Stomach (tissue), 9 donors: ENCODE data around the gene PORCN. TPM values are rescaled to one million over a fixed set of nuclear protein-coding genes. Genes with fewer than 3 reads are reported as not detected.

Source experiments
- DNase-seq, 2 donors: peaks; one replicate each; pipeline versions ENCODE4 v3.0.0 to v3.0.0-alpha.2; 2013 to 2019
- H3K27ac ChIP-seq, 5 donors: fragments of 200-600 bp in 4 of 5; sonication (generic) in 4 of 5; one replicate each; pipeline ENCODE4 v1.5.1; 2013 to 2019; ENCODE audit warnings: mild to moderate bottlenecking in 1 of 5, moderate library complexity in 1 of 5
- H3K27me3 ChIP-seq, 3 donors: fragments of 200-600 bp; sonication (generic); one replicate each; pipeline ENCODE4 v1.5.1; 2017 to 2019; ENCODE audit warnings: mixed run types in 1 of 3
- H3K36me3 ChIP-seq, 4 donors: fragments of 200-600 bp; sonication (generic); 1 replicate in 3 of 4; 2 replicates in 1 of 4; pipeline ENCODE4 v1.5.1; 2016 to 2019
- H3K4me1 ChIP-seq, 4 donors: fragments of 200-600 bp; sonication (generic); one replicate each; pipeline ENCODE4 v1.5.1; 2016 to 2019
- H3K4me3 ChIP-seq, 4 donors: fragments of 200-600 bp; sonication (generic) in 3 of 4; one replicate each; pipeline ENCODE4 v1.5.1; 2016 to 2019; ENCODE audit warnings: mild to moderate bottlenecking in 1 of 4
- H3K9me3 ChIP-seq, 4 donors: fragments of 200-600 bp; sonication (generic); one replicate each; pipeline ENCODE4 v1.5.1; 2016 to 2019
- CTCF ChIP-seq, 7 experiments: fragments of 450-650 bp in 4 of 7; fragments of 200-600 bp in 3 of 7; sonication (generic) in 3 of 7; IDR thresholded peaks; one replicate each; pipeline ENCODE4 v1.5.1; 2016 to 2019; ENCODE audit warnings: antibody characterized with exemption in 7 of 7, control low read depth in 2 of 7, mild to moderate bottlenecking in 1 of 7
- EP300 ChIP-seq: sonication (generic); formaldehyde crosslinking; IDR thresholded peaks from one replicate; pipeline ENCODE4 v1.6.1; 2017; ENCODE audit warnings: antibody characterized with exemption
- POLR2A ChIP-seq, 4 donors: fragments of 450-650 bp; IDR thresholded peaks; one replicate each; pipeline ENCODE4 v1.6.1; 2016; ENCODE audit warnings: antibody characterized with exemption in 4 of 4, control low read depth in 2 of 4, mild to moderate bottlenecking in 1 of 4, moderate library complexity in 1 of 4
- POLR2AphosphoS5 ChIP-seq, 3 donors: sonication (generic); formaldehyde crosslinking; IDR thresholded peaks; one replicate each; pipeline ENCODE4 v1.6.1; 2016; ENCODE audit warnings: antibody characterized with exemption in 3 of 3
- WGBS, 5 donors: extraction: QIAGEN DNeasy Blood & Tissue Kit in 3 of 5; methylation state at CpG; one replicate each; pipeline versions ENCODE4 v1.1.5 to v1.1.7; 2013 to 2018; 5-methylcytosine and 5-hydroxymethylcytosine counted together
- intact Hi-C: fragments of 100-400 bp; cut with DNase I; formaldehyde crosslinking; loops from one replicate; pipeline ENCODE4 v1.15.1; 2023; ENCODE audit warnings: low total_unique reads
- polyA plus RNA-seq, 3 donors: library from polyadenylated mRNA; stranded (reverse); fragments of 200-250 nt; gene quantifications; one replicate each; pipeline ENCODE4 v1.2.3, GENCODE V29; 2013
- total RNA-seq, 5 donors: library from RNA; depleted of rRNA; stranded (reverse); fragments of >200 nt; gene quantifications; one replicate each; pipeline versions ENCODE4 v1.1.0 to v1.2.3, GENCODE V29; 2014 to 2016
- donor health status: healthy with polysubstance abuse.
- donor health status: Bipolar disorder and iron deficiency.
- donor health status: healthy.

Gene PORCN
- total and polyA plus RNA-seq, 8 donors, result 1.8 to 27.4 (median 10.3) TPM

- TF ChIP-seq POLR2A (IDR thresholded peaks at IDR 0.05) (no peak), EP300 (no peak), POLR2AphosphoS5 (IDR thresholded peaks at IDR 0.05) (no peak), CTCF (IDR thresholded peaks at IDR 0.05) (no peak)
- no peak overlapping the region for H3K4me3 ChIP-seq
- 81 to 95% (median 93%) methylated on average over 11 to 19 of the region's 19 CpGs for WGBS, 5 donors
- H3K36me3 ChIP-seq, result peaks cover 0 to 48% (median 35%) of the 10 kb centered on the region in 4 donors
- no peaks in the 10 kb centered on the region for H3K27me3 ChIP-seq
- intact Hi-C loops, result no loop called here
- H3K9me3 ChIP-seq, result no peaks in the 10 kb centered on the region
- H3K27ac ChIP-seq, result no peak overlapping the region
- peaks cover 0 to 23% (median 9%) of the 10 kb centered on the region in 4 donors for H3K4me1 ChIP-seq
- no peak for DNase-seq
Measured at GRCh38 chrX:48477960-48478755, 30.6 kb upstream of the PORCN start.

GRCh38 chrX:48478806-48479205 is 30.0 kb upstream of the PORCN start:
- Histone ChIP-seq H3K36me3 (peaks cover 0 to 55% (median 42%) of the 10 kb centered on the region in 4 donors), H3K9me3 (no peaks in the 10 kb centered on the region)
- DNase-seq, result no peak

GRCh38 chrX:48480142-48480541 is 28.6 kb upstream of the PORCN start:
- Histone ChIP-seq H3K9me3 (no peaks in the 10 kb centered on the region), H3K4me3 (no peak overlapping the region), H3K27me3 (no peaks in the 10 kb centered on the region), H3K27ac (no peak overlapping the region), H3K4me1 (peaks cover 0 to 15% (median 5%) of the 10 kb centered on the region in 4 donors), H3K36me3 (peaks cover 0 to 64% (median 54%) of the 10 kb centered on the region in 4 donors)
- 83 to 95% (median 94%) methylated on average over 3 of the region's 3 CpGs for whole genome bisulfite sequencing, 5 donors
- no peak for TF ChIP-seq CTCF (IDR thresholded peaks at IDR 0.05)
- TF ChIP-seq POLR2A (IDR thresholded peaks at IDR 0.05), result no peak
- TF ChIP-seq POLR2AphosphoS5 (IDR thresholded peaks at IDR 0.05), result no peak
- no peak for TF ChIP-seq EP300
- intact Hi-C loops, result no loop called here
- DNase-seq, result no peak

More at GRCh38 chrX:48478806-48479205, 30.0 kb upstream of the PORCN start:
- H3K27me3 ChIP-seq, result no peaks in the 10 kb centered on the region
- H3K4me1 ChIP-seq, result peaks cover 0 to 23% (median 9%) of the 10 kb centered on the region in 4 donors
- intact Hi-C loops, result no loop called here
- WGBS, 5 donors, result 71 to 91% (median 85%) methylated on average over 3 to 5 of the region's 5 CpGs; no CpG with 5 or more reads in 1 of the 5 donors
- no peak overlapping the region for H3K27ac ChIP-seq
- TF ChIP-seq POLR2A (IDR thresholded peaks at IDR 0.05) (no peak), CTCF (IDR thresholded peaks at IDR 0.05) (no peak), EP300 (no peak), POLR2AphosphoS5 (IDR thresholded peaks at IDR 0.05) (no peak)
- H3K4me3 ChIP-seq, result no peak overlapping the region

- Histone ChIP-seq H3K36me3 (peaks cover 0 to 64% (median 56%) of the 10 kb centered on the region in 4 donors), H3K9me3 (no peaks in the 10 kb centered on the region), H3K4me1 (peaks cover 0 to 13% (median 2%) of the 10 kb centered on the region in 4 donors), H3K4me3 (no peak overlapping the region), H3K27me3 (no peaks in the 10 kb centered on the region), H3K27ac (no peak overlapping the region)
- WGBS, 5 donors, result 83 to 97% (median 90%) methylated on average over 3 of the region's 3 CpGs
- intact Hi-C loops, result no loop called here
- no peak for TF ChIP-seq POLR2A (IDR thresholded peaks at IDR 0.05)
- TF ChIP-seq POLR2AphosphoS5 (IDR thresholded peaks at IDR 0.05), result no peak
- TF ChIP-seq EP300, result no peak
- no peak for TF ChIP-seq CTCF (IDR thresholded peaks at IDR 0.05)
- no peak for DNase-seq
Measured at GRCh38 chrX:48480583-48480982, 28.2 kb upstream of the PORCN start.
